ENCODE results near the gene PJA2. TPM values are rescaled to one million over a fixed set of nuclear protein-coding genes. Genes with fewer than 3 reads are reported as not detected.

The PJA2 gene
- total RNA-seq, 1 experiment from 2014 or later = 14.3 TPM

GRCh38 chr5:109349388-109349787 lies 60.4 kb downstream of the PJA2 start:
- ChIA-PET POLR2A (ENCODE audit: unreplicated experiment) (no interaction called here), CTCF (no interaction called here)
- no TSS peak for BruUV-seq (replicated peaks)
- Histone ChIP-seq H3K4me3 (ENCODE audit: low read length) (no peak overlapping the region), H3K9ac (ENCODE audit: low read length) (no peak overlapping the region), H3K27me3 (ENCODE audit: low read length) (no peaks in the 10 kb centered on the region), H3K36me3 (ENCODE audit: low read depth, low read length) (no peaks in the 10 kb centered on the region), H3K4me2 (ENCODE audit: low read length) (no peak overlapping the region), H3F3A (ENCODE audit: low read length, unreplicated experiment) (no peaks in the 10 kb centered on the region), H2AFZ (ENCODE audit: low read length) (no peak overlapping the region), H3K9me3 (ENCODE audit: low read length) (no peaks in the 10 kb centered on the region), H3K9me2 (replicated peaks; ENCODE audit: low read length) (no peaks in the 10 kb centered on the region), H4K20me1 (ENCODE audit: low read length) (no peaks in the 10 kb centered on the region), H3K79me2 (ENCODE audit: low read length) (no peaks in the 10 kb centered on the region), H3K27ac (ENCODE audit: low read length) (no peak overlapping the region), H3K4me1 (ENCODE audit: insufficient read depth, low read length) (no peaks in the 10 kb centered on the region)
- ATAC-seq = no peak
- intact Hi-C loops (cut with micrococcal nuclease) = loop anchor here (10.0 kb wide), 1 partner anchor 115 kb away; no protein-coding TSS in a partner anchor
- no peak for TF ChIP-seq EZH2phosphoT487 (IDR thresholded peaks at IDR 0.05; ENCODE audit: borderline replicate concordance, low read length)
- TF ChIP-seq CTCF (conservative IDR thresholded peaks at IDR 0.05; ENCODE audit: low read depth, low read length) = no peak
- no peak for TF ChIP-seq EZH2 (IDR thresholded peaks at IDR 0.05; ENCODE audit: low read length, unreplicated experiment)
- DNase-seq = no peak

GRCh38 chr5:109347252-109347888 lies 62.4 kb downstream of the PJA2 start:
- H3K9ac ChIP-seq (ENCODE audit: low read length) = no peak overlapping the region
- no peak overlapping the region for H3K4me2 ChIP-seq (ENCODE audit: low read length)
- H3K9me3 ChIP-seq (ENCODE audit: low read length) = no peaks in the 10 kb centered on the region
- no peaks in the 10 kb centered on the region for H3K9me2 ChIP-seq (replicated peaks; ENCODE audit: low read length)
- H3K27me3 ChIP-seq (ENCODE audit: low read length) = no peaks in the 10 kb centered on the region
- TF ChIP-seq CTCF (conservative IDR thresholded peaks at IDR 0.05; ENCODE audit: low read depth, low read length) (no peak), EZH2phosphoT487 (IDR thresholded peaks at IDR 0.05; ENCODE audit: borderline replicate concordance, low read length) (no peak), EZH2 (IDR thresholded peaks at IDR 0.05; ENCODE audit: low read length, unreplicated experiment) (no peak)
- no peaks in the 10 kb centered on the region for H3K4me1 ChIP-seq (ENCODE audit: insufficient read depth, low read length)
- H3F3A ChIP-seq (ENCODE audit: low read length, unreplicated experiment) = no peaks in the 10 kb centered on the region
- no TSS peak for BruUV-seq (replicated peaks)
- H3K4me3 ChIP-seq (ENCODE audit: low read length) = no peak overlapping the region
- CTCF ChIA-PET = no interaction called here
- no peaks in the 10 kb centered on the region for H3K79me2 ChIP-seq (ENCODE audit: low read length)
- H4K20me1 ChIP-seq (ENCODE audit: low read length) = no peaks in the 10 kb centered on the region
- no peak for DNase-seq
- H3K36me3 ChIP-seq (ENCODE audit: low read depth, low read length) = no peaks in the 10 kb centered on the region
- intact Hi-C loops (cut with micrococcal nuclease) = loop anchor here (10.0 kb wide), 1 partner anchor 117 kb away; no protein-coding TSS in a partner anchor
- peak; percentile 27; the same call in 1 of the 2 replicates for ATAC-seq
- no peak overlapping the region for H3K27ac ChIP-seq (ENCODE audit: low read length)
- no peak overlapping the region for H2AFZ ChIP-seq (ENCODE audit: low read length)
- POLR2A ChIA-PET (ENCODE audit: unreplicated experiment) = no interaction called here

- Histone ChIP-seq H3K4me1 (ENCODE audit: insufficient read depth, low read length) (no peaks in the 10 kb centered on the region), H3K27me3 (ENCODE audit: low read length) (no peaks in the 10 kb centered on the region), H3K4me3 (ENCODE audit: low read length) (no peak overlapping the region), H3K27ac (ENCODE audit: low read length) (no peak overlapping the region), H3K9ac (ENCODE audit: low read length) (no peak overlapping the region), H3K9me3 (ENCODE audit: low read length) (no peaks in the 10 kb centered on the region), H3K4me2 (ENCODE audit: low read length) (no peak overlapping the region), H3K9me2 (replicated peaks; ENCODE audit: low read length) (no peaks in the 10 kb centered on the region), H3K36me3 (ENCODE audit: low read depth, low read length) (no peaks in the 10 kb centered on the region), H2AFZ (ENCODE audit: low read length) (no peak overlapping the region), H3F3A (ENCODE audit: low read length, unreplicated experiment) (no peaks in the 10 kb centered on the region), H4K20me1 (ENCODE audit: low read length) (no peaks in the 10 kb centered on the region), H3K79me2 (ENCODE audit: low read length) (no peaks in the 10 kb centered on the region)
- CTCF ChIA-PET = no interaction called here
- intact Hi-C loops (cut with micrococcal nuclease) = loop anchor here (10.0 kb wide), 1 partner anchor 119 kb away; no protein-coding TSS in a partner anchor
- DNase-seq (no peak), ATAC-seq (no peak)
- BruUV-seq (replicated peaks) = no TSS peak
- no peak for TF ChIP-seq CTCF (conservative IDR thresholded peaks at IDR 0.05; ENCODE audit: low read depth, low read length)
- no peak for TF ChIP-seq EZH2phosphoT487 (IDR thresholded peaks at IDR 0.05; ENCODE audit: borderline replicate concordance, low read length)
- no peak for TF ChIP-seq EZH2 (IDR thresholded peaks at IDR 0.05; ENCODE audit: low read length, unreplicated experiment)
- POLR2A ChIA-PET (ENCODE audit: unreplicated experiment) = no interaction called here
Observed at GRCh38 chr5:109345699-109346098, 64.1 kb downstream of the PJA2 start.

All from PC-3 (cell line).